ENCODE measurements around the gene CRYBB1. TPM values are rescaled to one million over a fixed set of nuclear protein-coding genes. Genes with fewer than 3 reads are reported as not detected.

CRYBB1 gene
- total and polyA plus RNA-seq, 2 of the 13 experiments (the other 11 are each of a cell fraction or from before 2014, with no cell fraction given), result not detected

- Histone ChIP-seq H3K9ac (ENCODE audit: insufficient read depth, low read depth, low read length) (no peak overlapping the region), H3K4me2 (ENCODE audit: low read depth, low read length) (no peak overlapping the region), H3K4me3 (replicated peaks in 1 of 3; ENCODE audit: insufficient read depth in 1 of 3, low read depth in 2 of 3, low read length in 3 of 3) (no peak overlapping the region), H3K4me1 (ENCODE audit: insufficient read depth, low read length) (no peaks in the 10 kb centered on the region), H2AFZ (ENCODE audit: low read length) (no peak overlapping the region), H3K79me2 (ENCODE audit: insufficient read depth, low read length) (no peaks in the 10 kb centered on the region), H3K36me3 (replicated peaks in 1 of 2; ENCODE audit: control insufficient read depth in 1 of 2, insufficient read depth in 2 of 2, low read length in 2 of 2) (no peaks in the 10 kb centered on the region), H4K20me1 (ENCODE audit: insufficient read depth, low read length) (no peaks in the 10 kb centered on the region), H3K27ac (ENCODE audit: extremely low read length, insufficient read depth, low read length) (no peak overlapping the region), H3K27me3 (ENCODE audit: control insufficient read depth in 1 of 2, insufficient read depth in 2 of 2, low read length in 2 of 2) (peaks cover 2 to 16% of the 10 kb centered on the region in 2 experiments; a peak in 3 of 5 replicates), H3K9me3 (ENCODE audit: low read length) (no peaks in the 10 kb centered on the region)
- ChIA-PET POLR2A (no interaction called here), CTCF (ENCODE audit: low intra/inter-chr PET ratio, low total read pairs) (no interaction called here)
- in situ Hi-C loops (cut with HindIII; ENCODE audit: extremely low pct_ligation_motif_present, low pct_unique_long_range_greater_than_20kb), result no loop called here
- FAIRE-seq (no peak), DNase-seq (ENCODE audit: low spot score) (no peak), ATAC-seq (no peak)
- TF ChIP-seq ZFP36 (IDR thresholded peaks at IDR 0.05; ENCODE audit: borderline replicate concordance, low read depth, low read length, partially characterized antibody), result no peak
- TF ChIP-seq BORCS8-MEF2B (CRISPR knock-in tag; IDR thresholded peaks at IDR 0.05), result no peak
- no peak for TF ChIP-seq NCOA2 (CRISPR knock-in tag; IDR thresholded peaks at IDR 0.05)
- no peak for TF ChIP-seq MAZ (IDR thresholded peaks at IDR 0.05; ENCODE audit: borderline replicate concordance, low read depth, low read length)
- TF ChIP-seq MAZ (CRISPR knock-in tag; IDR thresholded peaks at IDR 0.05; ENCODE audit: low read depth), result no peak
- TF ChIP-seq ZNF563 (CRISPR knock-in tag; IDR thresholded peaks at IDR 0.05), result no peak
- no peak for TF ChIP-seq NAIF1 (CRISPR knock-in tag; IDR thresholded peaks at IDR 0.05; ENCODE audit: borderline replicate concordance)
- TF ChIP-seq MIER3 (CRISPR knock-in tag; IDR thresholded peaks at IDR 0.05; ENCODE audit: borderline replicate concordance), result no peak
- no peak for TF ChIP-seq ZC3H13 (CRISPR knock-in tag; IDR thresholded peaks at IDR 0.05)
- no peak for TF ChIP-seq ZKSCAN5 (CRISPR knock-in tag; IDR thresholded peaks at IDR 0.05)
- TF ChIP-seq, protein P1, sequence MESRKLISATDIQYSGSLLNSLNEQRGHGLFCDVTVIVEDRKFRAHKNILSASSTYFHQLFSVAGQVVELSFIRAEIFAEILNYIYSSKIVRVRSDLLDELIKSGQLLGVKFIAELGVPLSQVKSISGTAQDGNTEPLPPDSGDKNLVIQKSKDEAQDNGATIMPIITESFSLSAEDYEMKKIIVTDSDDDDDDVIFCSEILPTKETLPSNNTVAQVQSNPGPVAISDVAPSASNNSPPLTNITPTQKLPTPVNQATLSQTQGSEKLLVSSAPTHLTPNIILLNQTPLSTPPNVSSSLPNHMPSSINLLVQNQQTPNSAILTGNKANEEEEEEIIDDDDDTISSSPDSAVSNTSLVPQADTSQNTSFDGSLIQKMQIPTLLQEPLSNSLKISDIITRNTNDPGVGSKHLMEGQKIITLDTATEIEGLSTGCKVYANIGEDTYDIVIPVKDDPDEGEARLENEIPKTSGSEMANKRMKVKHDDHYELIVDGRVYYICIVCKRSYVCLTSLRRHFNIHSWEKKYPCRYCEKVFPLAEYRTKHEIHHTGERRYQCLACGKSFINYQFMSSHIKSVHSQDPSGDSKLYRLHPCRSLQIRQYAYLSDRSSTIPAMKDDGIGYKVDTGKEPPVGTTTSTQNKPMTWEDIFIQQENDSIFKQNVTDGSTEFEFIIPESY (CRISPR knock-in tag; IDR thresholded peaks at IDR 0.05), result no peak
- TF ChIP-seq ZNF354B (CRISPR knock-in tag; IDR thresholded peaks at IDR 0.05), result no peak
- no peak for TF ChIP-seq CENPT (CRISPR knock-in tag; IDR thresholded peaks at IDR 0.05; ENCODE audit: low read depth)
- TF ChIP-seq BCL6 (CRISPR knock-in tag; IDR thresholded peaks at IDR 0.05), result no peak
- TF ChIP-seq DRAP1 (CRISPR knock-in tag; IDR thresholded peaks at IDR 0.05), result no peak
- TF ChIP-seq MXD1 (CRISPR knock-in tag; IDR thresholded peaks at IDR 0.05), result no peak
- no peak for TF ChIP-seq TAF1 (CRISPR knock-in tag; IDR thresholded peaks at IDR 0.05)
- TF ChIP-seq, protein P2, sequence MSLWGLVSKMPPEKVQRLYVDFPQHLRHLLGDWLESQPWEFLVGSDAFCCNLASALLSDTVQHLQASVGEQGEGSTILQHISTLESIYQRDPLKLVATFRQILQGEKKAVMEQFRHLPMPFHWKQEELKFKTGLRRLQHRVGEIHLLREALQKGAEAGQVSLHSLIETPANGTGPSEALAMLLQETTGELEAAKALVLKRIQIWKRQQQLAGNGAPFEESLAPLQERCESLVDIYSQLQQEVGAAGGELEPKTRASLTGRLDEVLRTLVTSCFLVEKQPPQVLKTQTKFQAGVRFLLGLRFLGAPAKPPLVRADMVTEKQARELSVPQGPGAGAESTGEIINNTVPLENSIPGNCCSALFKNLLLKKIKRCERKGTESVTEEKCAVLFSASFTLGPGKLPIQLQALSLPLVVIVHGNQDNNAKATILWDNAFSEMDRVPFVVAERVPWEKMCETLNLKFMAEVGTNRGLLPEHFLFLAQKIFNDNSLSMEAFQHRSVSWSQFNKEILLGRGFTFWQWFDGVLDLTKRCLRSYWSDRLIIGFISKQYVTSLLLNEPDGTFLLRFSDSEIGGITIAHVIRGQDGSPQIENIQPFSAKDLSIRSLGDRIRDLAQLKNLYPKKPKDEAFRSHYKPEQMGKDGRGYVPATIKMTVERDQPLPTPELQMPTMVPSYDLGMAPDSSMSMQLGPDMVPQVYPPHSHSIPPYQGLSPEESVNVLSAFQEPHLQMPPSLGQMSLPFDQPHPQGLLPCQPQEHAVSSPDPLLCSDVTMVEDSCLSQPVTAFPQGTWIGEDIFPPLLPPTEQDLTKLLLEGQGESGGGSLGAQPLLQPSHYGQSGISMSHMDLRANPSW (CRISPR knock-in tag; IDR thresholded peaks at IDR 0.05; ENCODE audit: borderline replicate concordance), result no peak
- TF ChIP-seq PHB2 (IDR thresholded peaks at IDR 0.05; ENCODE audit: partially characterized antibody), result no peak
- intact Hi-C loops (cut with micrococcal nuclease; ENCODE audit: unreplicated experiment), result no loop called here
- no TSS peak for BruUV-seq (replicated peaks)
- 63% methylated on average over 6 of the region's 11 CpGs for WGBS (ENCODE audit: low lambda C conversion rate)
Measured at GRCh38 chr22:26615830-26616435, 1.9 kb downstream of the CRYBB1 start.
